Measurements from ENCODE around the gene SERTAD4.

Gene SERTAD4

DNA sequence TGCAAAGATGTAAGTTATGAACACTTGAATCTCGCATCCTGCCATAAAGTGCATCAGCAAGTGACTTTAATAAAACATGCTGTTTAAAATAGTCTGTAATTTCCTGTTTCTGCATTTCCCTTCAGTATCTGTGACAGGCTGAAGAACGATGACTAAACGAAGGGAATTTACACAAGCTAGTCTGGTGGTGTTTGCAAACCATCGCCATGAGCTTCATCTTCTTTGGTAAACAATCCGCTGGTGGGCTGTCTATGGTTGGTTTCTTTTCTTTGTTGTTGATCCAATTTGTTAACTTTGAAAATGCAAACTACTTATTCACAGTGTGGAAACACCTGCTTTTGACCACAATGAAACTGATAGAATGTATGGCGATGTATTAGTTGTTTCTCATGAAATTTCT is 13.9 kb downstream of the SERTAD4 start:
- no peak for TF ChIP-seq CTCF (IDR thresholded peaks at IDR 0.05)

DNA sequence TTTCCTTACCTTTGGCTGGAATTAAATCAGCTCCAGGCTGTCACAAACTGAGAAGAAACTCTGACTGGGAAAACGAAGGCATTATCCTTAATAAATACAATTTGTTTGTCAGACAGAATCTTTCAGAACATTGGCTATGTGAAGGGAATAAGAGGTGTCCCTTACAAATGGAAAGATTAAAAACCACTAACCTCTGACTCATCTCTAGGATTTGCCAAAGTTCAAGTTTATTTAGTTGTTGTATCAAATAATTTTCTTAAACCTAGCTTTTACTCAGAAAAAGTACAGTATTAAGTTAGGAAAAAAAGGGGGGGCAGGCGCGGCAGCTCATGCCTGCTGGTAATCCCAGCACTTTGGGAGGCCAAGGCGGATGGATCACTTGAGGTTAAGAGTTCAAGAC is 15.7 kb downstream of the SERTAD4 start:
- no peak for TF ChIP-seq CTCF (IDR thresholded peaks at IDR 0.05)

- no peak for TF ChIP-seq CTCF (IDR thresholded peaks at IDR 0.05)
Measured at GRCh38 chr1:210250665-210250997, 18.0 kb downstream of the SERTAD4 start.

DNA sequence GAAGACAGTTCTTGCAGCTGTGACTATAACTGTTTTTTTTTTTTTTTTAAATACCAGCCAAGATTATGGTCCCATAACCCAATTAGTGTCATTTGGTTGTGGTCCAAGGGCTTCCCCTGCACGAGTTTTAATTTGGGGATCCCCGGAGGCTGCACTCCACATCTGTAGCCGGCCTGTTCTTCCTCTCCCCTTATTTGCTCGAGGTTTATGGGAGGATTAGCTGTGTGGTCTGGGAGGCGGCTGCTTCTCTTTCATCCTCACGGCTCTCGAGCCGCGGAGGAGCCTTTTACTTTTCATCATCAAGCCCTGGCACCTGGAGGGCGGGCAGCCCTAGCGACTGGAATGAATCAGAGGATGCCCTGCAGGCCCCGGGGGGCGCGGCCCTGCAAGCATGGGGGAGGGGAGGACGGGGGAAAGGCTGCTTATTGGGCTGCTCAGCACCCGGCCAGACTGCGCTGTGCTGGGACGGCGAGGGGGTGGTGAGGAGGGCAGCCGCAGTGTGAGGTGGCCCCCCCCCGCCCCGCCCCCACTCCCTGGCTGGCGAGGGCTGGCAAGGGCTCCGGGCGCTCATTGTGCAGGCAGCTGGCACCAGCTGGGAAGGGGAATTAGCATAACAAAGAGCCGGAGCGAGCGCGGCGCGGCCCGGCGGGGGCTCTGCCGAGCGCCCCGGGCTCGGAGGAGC is 18.5 kb downstream of the SERTAD4 start:
- TF ChIP-seq CTCF (IDR thresholded peaks at IDR 0.05), result no peak

GRCh38 chr1:210251680-210252490 is 19.3 kb downstream of the SERTAD4 start:
- no peak for TF ChIP-seq CTCF (IDR thresholded peaks at IDR 0.05)

GRCh38 chr1:210252621-210253051 is 20.0 kb downstream of the SERTAD4 start:
- no peak for TF ChIP-seq CTCF (IDR thresholded peaks at IDR 0.05)

DNA sequence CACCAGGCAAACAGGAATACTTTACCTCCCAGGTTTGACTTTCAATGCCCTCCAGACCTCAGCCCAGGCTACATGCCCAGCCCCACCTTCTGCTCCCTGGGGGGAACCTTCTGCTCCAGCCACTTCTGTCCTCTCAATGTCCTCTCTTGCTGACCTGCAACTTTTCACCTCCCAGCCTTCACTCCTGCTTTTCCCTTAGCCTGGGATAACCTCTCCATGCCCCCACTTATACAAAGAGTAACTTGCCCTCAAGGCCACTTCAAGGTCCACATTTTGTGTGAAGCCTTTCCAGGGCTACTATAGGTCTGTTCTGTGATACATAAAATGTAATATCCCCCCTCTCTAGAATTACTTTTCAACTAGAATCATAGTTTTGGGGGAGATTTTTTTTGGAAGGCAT is 21.7 kb downstream of the SERTAD4 start:
- no peak for TF ChIP-seq CTCF (IDR thresholded peaks at IDR 0.05)
